T-helper 1 cell treated with Interleukin-12 subunit alpha and Interleukin-12 subunit beta and Interleukin-4 antibody, amounts not matched to agents 30 μg/mL and 1 μg/mL, for 36 hours (primary cell): ENCODE results near the gene CLPTM1L.
A peak's percentile ranks its signal among the peaks of the same experiment; 100 is the strongest.

Experiments
- H3K27ac Mint-ChIP-seq: one replicate; pipeline ENCODE4 v1.8.0; 2021; ENCODE audit warnings: mild to moderate bottlenecking, mixed read lengths
- H3K27me3 Mint-ChIP-seq: one replicate; pipeline ENCODE4 v1.8.0; 2021; ENCODE audit warnings: low read depth, mixed read lengths
- H3K36me3 Mint-ChIP-seq: one replicate; pipeline ENCODE4 v1.8.0; 2021; ENCODE audit warnings: low read depth, mixed read lengths
- H3K4me1 Mint-ChIP-seq: one replicate; pipeline ENCODE4 v1.8.0; 2021; ENCODE audit warnings: low read depth, mixed read lengths
- H3K4me3 Mint-ChIP-seq: one replicate; pipeline ENCODE4 v1.8.0; 2021; ENCODE audit warnings: mild to moderate bottlenecking, moderate library complexity, mixed read lengths
- H3K9me3 Mint-ChIP-seq: one replicate; pipeline ENCODE4 v1.8.0; 2021; ENCODE audit warnings: mixed read lengths

CLPTM1L gene

GRCh38 chr5:1325191-1325741 lies 19.6 kb downstream of the CLPTM1L start:
- no peak overlapping the region for H3K27ac Mint-ChIP-seq
- no peaks in the 10 kb centered on the region for H3K9me3 Mint-ChIP-seq
- peaks cover 24% of the 10 kb centered on the region for H3K36me3 Mint-ChIP-seq
- H3K4me1 Mint-ChIP-seq = peaks cover 7% of the 10 kb centered on the region
- H3K27me3 Mint-ChIP-seq = no peaks in the 10 kb centered on the region
- no peak overlapping the region for H3K4me3 Mint-ChIP-seq

- Mint-ChIP-seq H3K4me1 (peaks cover 7% of the 10 kb centered on the region), H3K9me3 (no peaks in the 10 kb centered on the region), H3K27ac (no peak overlapping the region), H3K4me3 (no peak overlapping the region), H3K36me3 (peaks cover 27% of the 10 kb centered on the region), H3K27me3 (no peaks in the 10 kb centered on the region)
Observed at GRCh38 chr5:1324719-1325190, 20.1 kb downstream of the CLPTM1L start.

GRCh38 chr5:1324301-1324700 lies 20.6 kb downstream of the CLPTM1L start:
- Mint-ChIP-seq H3K36me3 (peaks cover 27% of the 10 kb centered on the region), H3K4me1 (peaks cover 7% of the 10 kb centered on the region), H3K9me3 (no peaks in the 10 kb centered on the region), H3K27ac (no peak overlapping the region), H3K4me3 (no peak overlapping the region), H3K27me3 (no peaks in the 10 kb centered on the region)

- H3K9me3 Mint-ChIP-seq = no peaks in the 10 kb centered on the region
Observed at GRCh38 chr5:1323803-1324173, 21.1 kb downstream of the CLPTM1L start.

GRCh38 chr5:1322955-1323802 lies 21.7 kb downstream of the CLPTM1L start:
- H3K4me3 Mint-ChIP-seq = no peak overlapping the region
- H3K36me3 Mint-ChIP-seq = peaks cover 28% of the 10 kb centered on the region
- no peaks in the 10 kb centered on the region for H3K27me3 Mint-ChIP-seq
- H3K4me1 Mint-ChIP-seq = peaks cover 3% of the 10 kb centered on the region
- H3K27ac Mint-ChIP-seq = no peak overlapping the region
- H3K9me3 Mint-ChIP-seq = no peaks in the 10 kb centered on the region

More at GRCh38 chr5:1323803-1324173, 21.1 kb downstream of the CLPTM1L start:
- peaks cover 27% of the 10 kb centered on the region for H3K36me3 Mint-ChIP-seq
- no peak overlapping the region for H3K27ac Mint-ChIP-seq
- H3K27me3 Mint-ChIP-seq = no peaks in the 10 kb centered on the region
- peaks cover 7% of the 10 kb centered on the region for H3K4me1 Mint-ChIP-seq
- H3K4me3 Mint-ChIP-seq = no peak overlapping the region

- H3K9me3 Mint-ChIP-seq = no peaks in the 10 kb centered on the region
- peaks cover 34% of the 10 kb centered on the region for H3K36me3 Mint-ChIP-seq
- H3K4me3 Mint-ChIP-seq = no peak overlapping the region
- no peak overlapping the region for H3K27ac Mint-ChIP-seq
- no peaks in the 10 kb centered on the region for H3K27me3 Mint-ChIP-seq
- peaks cover 3% of the 10 kb centered on the region for H3K4me1 Mint-ChIP-seq
Observed at GRCh38 chr5:1322036-1322900, 22.6 kb downstream of the CLPTM1L start.

GRCh38 chr5:1321576-1321975 lies 23.3 kb downstream of the CLPTM1L start:
- Mint-ChIP-seq H3K4me1 (peaks cover 9% of the 10 kb centered on the region), H3K4me3 (no peak overlapping the region), H3K27me3 (no peaks in the 10 kb centered on the region), H3K36me3 (peaks cover 39% of the 10 kb centered on the region), H3K9me3 (no peaks in the 10 kb centered on the region), H3K27ac (no peak overlapping the region)

- H3K4me1 Mint-ChIP-seq = peaks cover 18% of the 10 kb centered on the region
- H3K4me3 Mint-ChIP-seq = no peak overlapping the region
- H3K27me3 Mint-ChIP-seq = no peaks in the 10 kb centered on the region
- no peaks in the 10 kb centered on the region for H3K9me3 Mint-ChIP-seq
- no peak overlapping the region for H3K27ac Mint-ChIP-seq
- peaks cover 36% of the 10 kb centered on the region for H3K36me3 Mint-ChIP-seq
Observed at GRCh38 chr5:1320436-1321344, 24.2 kb downstream of the CLPTM1L start.

GRCh38 chr5:1319436-1320256 lies 25.3 kb downstream of the CLPTM1L start:
- H3K36me3 Mint-ChIP-seq = peaks cover 33% of the 10 kb centered on the region
- H3K9me3 Mint-ChIP-seq = no peaks in the 10 kb centered on the region
- no peak overlapping the region for H3K4me3 Mint-ChIP-seq
- no peak overlapping the region for H3K27ac Mint-ChIP-seq
- peaks cover 28% of the 10 kb centered on the region for H3K4me1 Mint-ChIP-seq
- H3K27me3 Mint-ChIP-seq = no peaks in the 10 kb centered on the region

- H3K27ac Mint-ChIP-seq = no peak overlapping the region
- H3K9me3 Mint-ChIP-seq = no peaks in the 10 kb centered on the region
- no peak overlapping the region for H3K4me3 Mint-ChIP-seq
- peaks cover 32% of the 10 kb centered on the region for H3K4me1 Mint-ChIP-seq
- no peaks in the 10 kb centered on the region for H3K27me3 Mint-ChIP-seq
- H3K36me3 Mint-ChIP-seq = peaks cover 32% of the 10 kb centered on the region
Observed at GRCh38 chr5:1318659-1319251, 26.1 kb downstream of the CLPTM1L start.

GRCh38 chr5:1317921-1318565 lies 26.9 kb downstream of the CLPTM1L start:
- H3K4me3 Mint-ChIP-seq = no peak overlapping the region
- H3K9me3 Mint-ChIP-seq = no peaks in the 10 kb centered on the region
- peaks cover 32% of the 10 kb centered on the region for H3K36me3 Mint-ChIP-seq
- no peaks in the 10 kb centered on the region for H3K27me3 Mint-ChIP-seq
- H3K27ac Mint-ChIP-seq = no peak overlapping the region
- H3K4me1 Mint-ChIP-seq = peaks cover 37% of the 10 kb centered on the region

- Mint-ChIP-seq H3K27ac (peak overlapping the region; percentile 93), H3K27me3 (no peaks in the 10 kb centered on the region), H3K4me3 (peak overlapping the region; percentile 75), H3K4me1 (peaks cover 47% of the 10 kb centered on the region), H3K36me3 (peaks cover 35% of the 10 kb centered on the region), H3K9me3 (no peaks in the 10 kb centered on the region)
Observed at GRCh38 chr5:1316588-1317340, 28.1 kb downstream of the CLPTM1L start.
